Measurements from ENCODE around the gene ANKRD31.
"Not testable (repeated sequence)": the region's sequence is repeated elsewhere in the genome, so short reads cannot be mapped to it uniquely, and the experiment has no call there.

Gene ANKRD31

DNA sequence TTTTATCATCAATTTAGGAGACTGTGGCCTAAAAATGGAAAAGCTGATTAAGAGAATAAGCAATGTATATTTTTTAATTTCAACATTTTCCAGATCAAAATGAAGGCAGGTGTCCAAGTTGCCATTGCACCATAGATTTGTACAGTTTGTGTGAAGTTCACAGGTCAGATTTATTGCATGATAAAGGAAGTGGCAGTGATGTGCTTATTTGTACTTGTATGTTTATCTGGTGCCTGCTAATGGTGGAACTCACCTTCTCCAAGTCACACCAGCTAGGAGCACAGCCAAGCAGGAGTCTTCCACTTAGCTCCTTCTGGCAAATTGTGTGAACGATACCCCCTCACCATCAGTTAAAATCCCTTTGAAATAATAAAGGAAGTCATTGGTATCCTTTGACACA lies 37.8 kb upstream of the ANKRD31 start:
- Histone ChIP-seq H3K9ac (ENCODE audit: low read length in 5 of 5) (no peak overlapping the region), H3K4me1 (ENCODE audit: control insufficient read depth in 5 of 5, insufficient read depth in 5 of 5, low read length in 5 of 5) (no peaks in the 10 kb centered on the region), H3K36me3 (ENCODE audit: control insufficient read depth in 5 of 5, insufficient read depth in 5 of 5, low read length in 5 of 5) (no peaks in the 10 kb centered on the region), H3K27me3 (ENCODE audit: control insufficient read depth in 5 of 5, insufficient read depth in 4 of 5, low read length in 5 of 5) (no peaks in the 10 kb centered on the region), H3K9me3 (ENCODE audit: control insufficient read depth in 5 of 5, low read length in 5 of 5) (no peaks in the 10 kb centered on the region), H3K4me3 (ENCODE audit: low read depth in 1 of 5, low read length in 5 of 5) (no peak overlapping the region), H3K27ac (ENCODE audit: low read depth, low read length) (no peak overlapping the region)

- H3K36me3 ChIP-seq (ENCODE audit: control insufficient read depth in 5 of 5, insufficient read depth in 5 of 5, low read length in 5 of 5); H3K9ac ChIP-seq (ENCODE audit: low read length in 5 of 5); H3K9me3 ChIP-seq (ENCODE audit: control insufficient read depth in 5 of 5, low read length in 5 of 5); H3K4me1 ChIP-seq (ENCODE audit: control insufficient read depth in 5 of 5, insufficient read depth in 5 of 5, low read length in 5 of 5); H3K27me3 ChIP-seq (ENCODE audit: control insufficient read depth in 5 of 5, insufficient read depth in 4 of 5, low read length in 5 of 5); H3K4me3 ChIP-seq (ENCODE audit: low read depth in 1 of 5, low read length in 5 of 5); H3K27ac ChIP-seq (ENCODE audit: low read depth, low read length): not testable (repeated sequence)
These were observed 33.9 kb upstream of the ANKRD31 start for GRCh38 chr5:75270605-75271004.

- Histone ChIP-seq H3K9me3 (ENCODE audit: control insufficient read depth in 5 of 5, low read length in 5 of 5) (no peaks in the 10 kb centered on the region), H3K9ac (ENCODE audit: low read length in 5 of 5) (no peak overlapping the region), H3K4me1 (ENCODE audit: control insufficient read depth in 5 of 5, insufficient read depth in 5 of 5, low read length in 5 of 5) (no peaks in the 10 kb centered on the region), H3K27ac (ENCODE audit: low read depth, low read length) (no peak overlapping the region), H3K36me3 (ENCODE audit: control insufficient read depth in 5 of 5, insufficient read depth in 5 of 5, low read length in 5 of 5) (no peaks in the 10 kb centered on the region), H3K4me3 (ENCODE audit: low read depth in 1 of 5, low read length in 5 of 5) (no peak overlapping the region), H3K27me3 (ENCODE audit: control insufficient read depth in 5 of 5, insufficient read depth in 4 of 5, low read length in 5 of 5) (no peaks in the 10 kb centered on the region)
These were observed 29.1 kb upstream of the ANKRD31 start for GRCh38 chr5:75265731-75266130.

DNA sequence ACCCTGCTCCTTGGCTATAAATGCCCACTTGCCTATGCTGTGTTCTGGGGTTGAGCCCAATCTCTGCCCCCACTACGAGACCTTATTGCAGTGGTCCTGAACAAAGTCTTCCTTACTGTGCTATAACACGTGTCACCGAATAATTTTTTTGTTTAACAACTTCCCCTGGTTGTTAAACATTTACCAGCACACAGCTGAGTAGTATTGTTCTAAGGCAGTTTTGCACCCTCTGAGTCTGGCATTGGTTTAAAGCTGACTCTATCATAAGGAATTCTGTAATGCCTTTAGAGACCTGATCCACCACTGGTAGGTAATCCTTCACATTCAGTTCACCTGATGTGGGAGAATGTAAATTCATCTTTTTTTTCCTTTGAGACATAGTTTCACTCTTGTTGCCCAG lies 25.6 kb upstream of the ANKRD31 start:
- no peak overlapping the region for H3K9ac ChIP-seq (ENCODE audit: low read length in 5 of 5)
- H3K9me3 ChIP-seq (ENCODE audit: control insufficient read depth in 5 of 5, low read length in 5 of 5), result no peaks in the 10 kb centered on the region
- H3K4me1 ChIP-seq (ENCODE audit: control insufficient read depth in 5 of 5, insufficient read depth in 5 of 5, low read length in 5 of 5), result no peaks in the 10 kb centered on the region
- H3K36me3 ChIP-seq (ENCODE audit: control insufficient read depth in 5 of 5, insufficient read depth in 5 of 5, low read length in 5 of 5), result no peaks in the 10 kb centered on the region
- H3K27ac ChIP-seq (ENCODE audit: low read depth, low read length), result no peak overlapping the region
- no peaks in the 10 kb centered on the region for H3K27me3 ChIP-seq (ENCODE audit: control insufficient read depth in 5 of 5, insufficient read depth in 4 of 5, low read length in 5 of 5)
- no peak overlapping the region for H3K4me3 ChIP-seq (ENCODE audit: low read depth in 1 of 5, low read length in 5 of 5)

DNA sequence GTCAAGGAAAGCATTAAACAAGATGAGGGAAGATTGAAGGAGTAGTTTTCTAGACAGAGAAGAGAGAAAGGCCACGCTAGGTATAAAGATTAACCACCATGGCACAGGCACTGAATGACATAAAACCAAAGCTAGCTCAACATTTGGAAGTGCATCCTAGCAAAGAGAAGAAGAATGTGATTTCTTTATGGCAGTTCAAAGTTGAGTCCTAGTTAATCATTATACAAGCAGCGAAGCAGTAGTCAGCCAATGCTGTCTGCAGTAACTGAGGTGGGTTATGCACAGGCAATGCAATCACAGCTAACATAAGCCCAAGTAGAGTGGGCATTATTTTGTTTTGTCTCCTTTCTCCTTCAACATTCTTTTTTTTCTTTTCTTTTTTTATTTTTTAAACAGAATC lies 24.0 kb upstream of the ANKRD31 start:
- Histone ChIP-seq H3K9me3 (ENCODE audit: control insufficient read depth in 5 of 5, low read length in 5 of 5) (peaks cover 0 to 2% (median 0%) of the 10 kb centered on the region in 5 donors), H3K27me3 (ENCODE audit: control insufficient read depth in 5 of 5, insufficient read depth in 4 of 5, low read length in 5 of 5) (no peaks in the 10 kb centered on the region), H3K4me3 (ENCODE audit: low read depth in 1 of 5, low read length in 5 of 5) (no peak overlapping the region), H3K4me1 (ENCODE audit: control insufficient read depth in 5 of 5, insufficient read depth in 5 of 5, low read length in 5 of 5) (no peaks in the 10 kb centered on the region), H3K36me3 (ENCODE audit: control insufficient read depth in 5 of 5, insufficient read depth in 5 of 5, low read length in 5 of 5) (no peaks in the 10 kb centered on the region), H3K9ac (ENCODE audit: low read length in 5 of 5) (no peak overlapping the region), H3K27ac (ENCODE audit: low read depth, low read length) (no peak overlapping the region)

DNA sequence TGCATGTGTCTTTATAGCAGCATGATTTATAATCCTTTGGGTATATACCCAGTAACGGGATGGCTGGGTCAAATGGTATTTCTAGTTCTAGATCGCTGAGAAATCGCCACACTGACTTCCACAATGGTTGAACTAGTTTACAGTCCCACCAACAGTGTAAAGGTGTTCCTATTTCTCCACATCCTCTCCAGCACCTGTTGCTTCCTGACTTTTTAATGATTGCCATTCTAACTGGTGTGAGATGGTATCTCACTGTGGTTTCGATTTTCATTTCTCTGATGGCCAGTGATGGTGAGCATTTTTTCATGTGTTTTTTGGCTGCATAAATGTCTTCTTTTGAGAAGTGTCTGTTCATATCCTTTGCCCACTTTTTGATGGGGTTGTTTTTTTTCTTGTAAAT lies 13.8 kb upstream of the ANKRD31 start:
- H3K4me1 ChIP-seq (ENCODE audit: control insufficient read depth in 5 of 5, insufficient read depth in 5 of 5, low read length in 5 of 5); H3K9ac ChIP-seq (ENCODE audit: low read length in 5 of 5); H3K4me3 ChIP-seq (ENCODE audit: low read depth in 1 of 5, low read length in 5 of 5); H3K36me3 ChIP-seq (ENCODE audit: control insufficient read depth in 5 of 5, insufficient read depth in 5 of 5, low read length in 5 of 5); H3K27me3 ChIP-seq (ENCODE audit: control insufficient read depth in 5 of 5, insufficient read depth in 4 of 5, low read length in 5 of 5); H3K9me3 ChIP-seq (ENCODE audit: control insufficient read depth in 5 of 5, low read length in 5 of 5); H3K27ac ChIP-seq (ENCODE audit: low read depth, low read length): not testable (repeated sequence)

DNA sequence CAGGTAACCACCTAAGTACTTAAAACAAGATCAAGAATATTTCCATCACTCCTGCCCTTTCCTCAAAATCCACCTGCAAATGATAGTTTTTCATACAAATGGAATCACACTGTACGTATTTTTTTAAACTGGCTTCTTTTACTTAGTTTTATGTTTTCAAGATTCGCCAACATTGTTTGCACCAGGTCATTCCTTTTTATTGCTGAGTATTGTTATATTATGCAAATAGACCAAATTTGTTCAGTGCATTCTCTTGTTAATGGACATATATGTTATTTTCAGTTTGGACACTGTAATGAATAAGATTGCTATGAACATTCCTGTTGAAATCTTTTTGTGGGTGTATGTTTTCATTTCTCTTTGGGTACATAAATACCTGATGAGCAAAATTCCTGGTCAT lies 8.3 kb upstream of the ANKRD31 start:
- H3K27ac ChIP-seq (ENCODE audit: low read depth, low read length), result no peak overlapping the region
- H3K9ac ChIP-seq (ENCODE audit: low read length in 5 of 5), result no peak overlapping the region
- no peaks in the 10 kb centered on the region for H3K36me3 ChIP-seq (ENCODE audit: control insufficient read depth in 5 of 5, insufficient read depth in 5 of 5, low read length in 5 of 5)
- no peaks in the 10 kb centered on the region for H3K4me1 ChIP-seq (ENCODE audit: control insufficient read depth in 5 of 5, insufficient read depth in 5 of 5, low read length in 5 of 5)
- H3K9me3 ChIP-seq (ENCODE audit: control insufficient read depth in 5 of 5, low read length in 5 of 5), result no peaks in the 10 kb centered on the region
- no peak overlapping the region for H3K4me3 ChIP-seq (ENCODE audit: low read depth in 1 of 5, low read length in 5 of 5)
- peaks cover 0 to 3% (median 0%) of the 10 kb centered on the region in 5 donors for H3K27me3 ChIP-seq (ENCODE audit: control insufficient read depth in 5 of 5, insufficient read depth in 4 of 5, low read length in 5 of 5)

DNA sequence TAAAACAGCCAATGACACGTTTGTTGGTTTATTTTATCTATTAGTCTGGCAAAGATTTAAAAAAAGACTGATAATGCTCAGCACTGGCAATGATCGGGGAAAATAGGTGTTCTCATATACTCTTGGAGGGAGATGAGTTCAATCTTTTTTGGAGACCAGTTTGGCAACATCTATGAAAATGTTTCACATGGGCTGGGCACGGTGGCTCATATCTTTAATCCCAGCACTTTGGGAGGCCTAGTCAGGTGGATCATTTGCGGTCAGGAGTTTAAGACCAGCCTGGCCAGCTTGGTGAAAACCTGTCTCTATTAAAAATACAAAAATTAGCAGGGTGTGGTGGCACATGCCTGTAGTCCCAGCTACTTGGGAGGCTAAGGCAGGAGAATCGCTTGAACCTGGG lies 6.8 kb upstream of the ANKRD31 start:
- Histone ChIP-seq H3K4me1 (ENCODE audit: control insufficient read depth in 5 of 5, insufficient read depth in 5 of 5, low read length in 5 of 5) (no peaks in the 10 kb centered on the region), H3K9me3 (ENCODE audit: control insufficient read depth in 5 of 5, low read length in 5 of 5) (no peaks in the 10 kb centered on the region), H3K27me3 (ENCODE audit: control insufficient read depth in 5 of 5, insufficient read depth in 4 of 5, low read length in 5 of 5) (peaks cover 0 to 3% (median 0%) of the 10 kb centered on the region in 5 donors), H3K36me3 (ENCODE audit: control insufficient read depth in 5 of 5, insufficient read depth in 5 of 5, low read length in 5 of 5) (no peaks in the 10 kb centered on the region), H3K9ac (ENCODE audit: low read length in 5 of 5) (no peak overlapping the region), H3K4me3 (ENCODE audit: low read depth in 1 of 5, low read length in 5 of 5) (no peak overlapping the region), H3K27ac (ENCODE audit: low read depth, low read length) (no peak overlapping the region)

GRCh38 chr5:75243100-75243499 lies 6.4 kb upstream of the ANKRD31 start:
- Histone ChIP-seq H3K9ac (ENCODE audit: low read length in 5 of 5) (no peak overlapping the region), H3K27me3 (ENCODE audit: control insufficient read depth in 5 of 5, insufficient read depth in 4 of 5, low read length in 5 of 5) (no peaks in the 10 kb centered on the region), H3K27ac (ENCODE audit: low read depth, low read length) (no peak overlapping the region), H3K4me3 (ENCODE audit: low read depth in 1 of 5, low read length in 5 of 5) (no peak overlapping the region), H3K9me3 (ENCODE audit: control insufficient read depth in 5 of 5, low read length in 5 of 5) (no peaks in the 10 kb centered on the region), H3K4me1 (ENCODE audit: control insufficient read depth in 5 of 5, insufficient read depth in 5 of 5, low read length in 5 of 5) (no peaks in the 10 kb centered on the region), H3K36me3 (ENCODE audit: control insufficient read depth in 5 of 5, insufficient read depth in 5 of 5, low read length in 5 of 5) (no peaks in the 10 kb centered on the region)

- Histone ChIP-seq H3K36me3 (ENCODE audit: control insufficient read depth in 5 of 5, insufficient read depth in 5 of 5, low read length in 5 of 5) (no peaks in the 10 kb centered on the region), H3K27ac (ENCODE audit: low read depth, low read length) (no peak overlapping the region), H3K9ac (ENCODE audit: low read length in 5 of 5) (no peak overlapping the region), H3K4me1 (ENCODE audit: control insufficient read depth in 5 of 5, insufficient read depth in 5 of 5, low read length in 5 of 5) (peaks cover 0 to 5% (median 4%) of the 10 kb centered on the region in 5 donors), H3K27me3 (ENCODE audit: control insufficient read depth in 5 of 5, insufficient read depth in 4 of 5, low read length in 5 of 5) (no peaks in the 10 kb centered on the region), H3K4me3 (ENCODE audit: low read depth in 1 of 5, low read length in 5 of 5) (no peak overlapping the region), H3K9me3 (ENCODE audit: control insufficient read depth in 5 of 5, low read length in 5 of 5) (no peaks in the 10 kb centered on the region)
These were observed 5.4 kb upstream of the ANKRD31 start for GRCh38 chr5:75242067-75242466.

DNA sequence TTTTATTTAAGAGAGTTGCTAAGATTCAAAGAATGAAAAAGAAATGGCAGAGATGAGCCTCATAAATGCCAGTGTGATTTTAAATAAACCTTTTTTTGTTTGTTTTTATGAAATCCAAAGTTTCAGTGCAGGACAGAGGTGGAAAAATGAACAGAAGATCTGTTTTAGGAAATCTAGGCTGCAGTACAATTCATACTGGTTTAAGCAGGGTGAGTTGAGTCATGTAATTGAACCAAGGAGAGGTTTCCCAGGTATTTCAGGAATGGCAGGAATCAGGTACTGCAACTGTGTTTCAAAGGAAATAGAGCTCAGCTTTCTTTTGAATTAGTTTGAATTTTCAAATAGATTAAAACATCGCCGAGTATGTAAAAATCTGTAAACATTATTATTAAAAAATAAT lies 3.0 kb upstream of the ANKRD31 start:
- H3K36me3 ChIP-seq (ENCODE audit: control insufficient read depth in 5 of 5, insufficient read depth in 5 of 5, low read length in 5 of 5), result no peaks in the 10 kb centered on the region
- peaks cover 0 to 15% (median 13%) of the 10 kb centered on the region in 5 donors for H3K4me1 ChIP-seq (ENCODE audit: control insufficient read depth in 5 of 5, insufficient read depth in 5 of 5, low read length in 5 of 5)
- no peaks in the 10 kb centered on the region for H3K27me3 ChIP-seq (ENCODE audit: control insufficient read depth in 5 of 5, insufficient read depth in 4 of 5, low read length in 5 of 5)
- H3K9me3 ChIP-seq (ENCODE audit: control insufficient read depth in 5 of 5, low read length in 5 of 5), result no peaks in the 10 kb centered on the region
- H3K9ac ChIP-seq (ENCODE audit: low read length in 5 of 5), result no peak overlapping the region
- no peak overlapping the region for H3K4me3 ChIP-seq (ENCODE audit: low read depth in 1 of 5, low read length in 5 of 5)
- no peak overlapping the region for H3K27ac ChIP-seq (ENCODE audit: low read depth, low read length)

Measured in subcutaneous abdominal adipose tissue (tissue), 5 donors.